ENCODE results near the gene PHF12.

PHF12 gene

DNA sequence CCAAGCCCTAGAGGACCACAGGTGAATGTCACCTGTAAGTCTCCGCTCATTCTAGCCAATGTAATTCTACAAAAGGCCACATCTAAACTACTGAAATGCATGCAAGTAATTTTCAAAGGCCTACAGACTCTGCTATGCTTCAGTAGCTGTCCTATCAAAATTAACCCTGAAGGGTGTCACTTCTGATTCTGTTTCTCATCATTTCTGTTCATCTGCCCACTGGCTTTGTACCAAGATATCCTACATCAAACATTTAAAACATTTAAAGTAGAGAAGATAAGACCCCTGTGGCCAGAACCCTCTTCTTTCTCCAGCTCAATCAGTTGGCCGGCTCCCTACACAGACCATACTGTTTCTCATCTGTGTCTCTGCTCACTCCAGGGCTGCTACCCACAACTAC, 21.5 kb downstream of the PHF12 start:
- DNase-seq (ENCODE audit: low read depth): no peak
- TF ChIP-seq, protein P1, sequence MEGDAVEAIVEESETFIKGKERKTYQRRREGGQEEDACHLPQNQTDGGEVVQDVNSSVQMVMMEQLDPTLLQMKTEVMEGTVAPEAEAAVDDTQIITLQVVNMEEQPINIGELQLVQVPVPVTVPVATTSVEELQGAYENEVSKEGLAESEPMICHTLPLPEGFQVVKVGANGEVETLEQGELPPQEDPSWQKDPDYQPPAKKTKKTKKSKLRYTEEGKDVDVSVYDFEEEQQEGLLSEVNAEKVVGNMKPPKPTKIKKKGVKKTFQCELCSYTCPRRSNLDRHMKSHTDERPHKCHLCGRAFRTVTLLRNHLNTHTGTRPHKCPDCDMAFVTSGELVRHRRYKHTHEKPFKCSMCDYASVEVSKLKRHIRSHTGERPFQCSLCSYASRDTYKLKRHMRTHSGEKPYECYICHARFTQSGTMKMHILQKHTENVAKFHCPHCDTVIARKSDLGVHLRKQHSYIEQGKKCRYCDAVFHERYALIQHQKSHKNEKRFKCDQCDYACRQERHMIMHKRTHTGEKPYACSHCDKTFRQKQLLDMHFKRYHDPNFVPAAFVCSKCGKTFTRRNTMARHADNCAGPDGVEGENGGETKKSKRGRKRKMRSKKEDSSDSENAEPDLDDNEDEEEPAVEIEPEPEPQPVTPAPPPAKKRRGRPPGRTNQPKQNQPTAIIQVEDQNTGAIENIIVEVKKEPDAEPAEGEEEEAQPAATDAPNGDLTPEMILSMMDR (conservative IDR thresholded peaks at IDR 0.05; ENCODE audit: low read depth, low read length): no peak
- H3K4me3 ChIP-seq (ENCODE audit: low read length): no peak overlapping the region

DNA sequence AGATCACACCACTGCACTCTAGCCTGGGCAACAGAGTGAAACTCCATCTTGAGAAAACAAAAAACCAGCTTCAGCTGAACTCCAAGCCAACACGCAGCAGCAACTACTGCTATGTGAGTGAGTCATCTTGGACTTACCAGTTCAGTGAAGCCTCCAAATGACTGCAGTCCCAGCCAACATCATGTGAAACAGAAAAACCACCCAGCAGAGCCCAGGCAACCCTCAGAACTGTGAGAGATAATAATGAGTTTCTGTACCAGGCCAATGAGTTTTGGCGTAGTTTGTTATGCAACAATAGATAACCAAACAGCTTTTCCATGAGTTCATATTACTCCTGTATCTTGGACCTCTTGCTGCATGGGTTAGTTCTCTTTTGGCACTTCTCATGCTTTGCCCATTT, 23.3 kb downstream of the PHF12 start:
- TF ChIP-seq, protein P1 (conservative IDR thresholded peaks at IDR 0.05; ENCODE audit: low read depth, low read length): no peak
- no peak overlapping the region for H3K4me3 ChIP-seq (ENCODE audit: low read length)
- DNase-seq (ENCODE audit: low read depth): no peak

DNA sequence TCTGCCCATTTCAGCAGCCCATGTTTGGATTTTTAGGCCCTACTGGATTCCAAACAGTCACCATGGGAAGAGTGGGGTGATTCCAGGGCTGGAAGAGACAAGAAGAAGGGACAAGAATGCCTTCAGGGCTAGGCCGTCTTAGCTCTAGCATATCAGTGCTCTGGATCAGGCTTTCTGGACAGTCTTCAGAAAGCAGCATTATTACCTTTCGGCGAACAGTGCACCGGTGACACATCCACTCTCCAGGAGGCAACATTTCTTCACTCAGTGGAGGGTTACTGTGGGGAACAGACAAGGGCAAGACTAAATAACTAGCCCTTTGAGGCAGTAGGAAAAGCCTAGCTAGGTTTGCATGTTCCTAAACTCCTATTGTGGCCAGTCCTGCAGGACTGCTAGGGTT, 24.5 kb downstream of the PHF12 start:
- H3K4me3 ChIP-seq (ENCODE audit: low read length): no peak overlapping the region
- TF ChIP-seq, protein P1 (conservative IDR thresholded peaks at IDR 0.05; ENCODE audit: low read depth, low read length): no peak
- no peak for DNase-seq (ENCODE audit: low read depth)

DNA sequence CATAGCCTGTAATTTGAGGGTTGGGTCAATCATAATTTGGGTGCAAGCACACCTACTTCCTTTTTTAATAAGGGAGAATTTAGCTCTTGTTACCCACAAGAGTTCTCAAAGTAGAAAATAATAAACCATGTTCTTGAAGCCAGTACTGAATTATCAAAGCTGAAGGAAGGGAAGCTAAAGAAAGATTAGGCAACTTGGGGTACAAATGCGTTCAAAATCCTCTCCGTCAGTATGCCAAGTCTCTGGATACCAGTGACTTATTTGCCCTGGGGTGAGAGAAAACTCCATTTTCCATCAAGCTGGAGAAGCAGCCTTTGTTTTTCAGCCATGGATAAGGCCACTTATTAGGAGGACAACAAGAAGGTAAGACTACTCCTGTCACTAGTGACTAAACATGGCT, 25.0 kb downstream of the PHF12 start:
- no peak for DNase-seq (ENCODE audit: low read depth)
- no peak overlapping the region for H3K4me3 ChIP-seq (ENCODE audit: low read length)
- TF ChIP-seq, protein P1 (conservative IDR thresholded peaks at IDR 0.05; ENCODE audit: low read depth, low read length): no peak

DNA sequence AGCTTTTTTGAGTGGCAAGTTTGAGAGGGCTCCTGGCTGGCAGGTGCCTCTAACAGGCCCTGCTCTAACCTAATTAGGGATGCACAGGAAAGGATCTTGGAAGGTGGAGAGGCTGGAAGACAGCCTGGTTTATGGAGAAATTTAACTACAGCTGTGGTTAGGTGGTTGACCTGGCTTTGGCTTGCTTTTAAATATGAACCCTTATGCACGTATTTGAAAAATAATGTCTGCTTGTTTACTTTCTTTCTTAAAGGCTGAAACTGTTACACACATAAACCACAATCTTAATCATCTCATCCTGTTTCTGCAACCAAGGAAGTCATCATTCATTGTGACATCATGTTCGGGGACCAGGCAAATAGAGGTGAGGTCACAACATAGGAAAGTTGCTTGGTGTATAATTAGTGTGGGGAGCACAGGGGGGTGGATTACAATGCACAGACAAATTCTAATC, 25.4 kb downstream of the PHF12 start:
- DNase-seq (ENCODE audit: low read depth): no peak
- TF ChIP-seq, protein P1 (conservative IDR thresholded peaks at IDR 0.05; ENCODE audit: low read depth, low read length): no peak
- H3K4me3 ChIP-seq (ENCODE audit: low read length): no peak overlapping the region

DNA sequence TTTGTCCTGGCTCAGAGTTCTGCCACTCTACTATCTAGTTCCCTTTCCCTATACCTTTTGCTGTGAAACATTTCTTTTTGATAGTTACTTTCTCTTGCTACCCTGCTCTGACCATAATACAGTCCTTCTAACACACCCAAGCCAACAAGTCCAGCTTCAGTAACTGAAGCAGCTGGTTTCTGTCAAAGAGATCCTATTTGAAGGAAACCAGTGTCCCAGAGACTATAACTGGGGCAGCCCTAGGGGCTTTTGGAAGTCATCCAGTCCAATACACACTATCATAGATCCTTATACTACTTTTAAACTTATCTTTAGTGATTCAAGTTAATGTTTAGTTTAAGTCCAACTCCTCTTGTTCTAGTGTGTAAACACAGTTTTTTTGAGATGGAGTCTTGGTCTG, 31.1 kb downstream of the PHF12 start:
- TF ChIP-seq, protein P1 (conservative IDR thresholded peaks at IDR 0.05; ENCODE audit: low read depth, low read length): no peak
- no peak for DNase-seq (ENCODE audit: low read depth)
- H3K4me3 ChIP-seq (ENCODE audit: low read length): no peak overlapping the region

DNA sequence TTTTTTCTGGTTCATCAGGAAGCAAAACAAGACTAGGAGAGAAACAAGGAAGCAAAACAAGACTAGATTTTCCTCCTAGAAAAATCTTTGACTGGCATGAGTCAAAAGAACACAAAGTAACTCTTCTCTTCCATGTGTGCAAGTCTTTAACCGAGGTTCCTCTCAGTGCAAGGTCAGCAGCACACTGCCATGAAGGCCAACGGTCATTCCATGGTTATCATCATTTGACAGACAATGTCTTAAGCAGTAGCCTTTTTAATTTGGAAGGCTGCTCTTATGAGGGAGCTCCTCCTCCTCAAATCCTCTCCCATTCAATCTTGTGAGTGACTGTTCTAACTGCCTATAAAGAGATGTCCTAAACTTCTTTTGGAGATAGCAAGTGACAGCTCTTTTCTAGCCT, 33.0 kb downstream of the PHF12 start:
- H3K4me3 ChIP-seq (ENCODE audit: low read length): no peak overlapping the region
- no peak for DNase-seq (ENCODE audit: low read depth)
- TF ChIP-seq, protein P1 (conservative IDR thresholded peaks at IDR 0.05; ENCODE audit: low read depth, low read length): no peak
